OCI-LY1 (cell line): Measurements from ENCODE around the gene DMKN.

Source experiments
- H2AFZ ChIP-seq: fragments of 200-600 bp; sonication (generic), shearing (Covaris generic); 2 replicates; pipeline ENCODE4 v1.6.0; 2014; ENCODE audit warnings: antibody characterized with exemption, mild to moderate bottlenecking, low read length
- H3F3A ChIP-seq: fragments of 200-600 bp; sonication (generic), shearing (Covaris generic); 2 replicates; pipeline ENCODE4 v1.6.0; 2014; ENCODE audit warnings: mild to moderate bottlenecking, antibody characterized with exemption, low read length, moderate library complexity; ENCODE audit not compliant: insufficient read depth
- H3K27ac ChIP-seq: fragments of 200-600 bp; sonication (generic); 2 replicates; pipeline ENCODE4 v1.5.1; 2014; ENCODE audit warnings: low read length, mixed run types, mild to moderate bottlenecking, low read depth; ENCODE audit not compliant: poor library complexity, severe bottlenecking
- H3K27me3 ChIP-seq: fragments of 200-600 bp; sonication (generic); 2 replicates; pipeline ENCODE4 v1.6.0; 2014; ENCODE audit warnings: antibody characterized with exemption, mild to moderate bottlenecking, low read length, moderate library complexity; ENCODE audit not compliant: insufficient read depth
- H3K36me3 ChIP-seq: fragments of 200-600 bp; sonication (generic); 2 replicates; pipeline ENCODE4 v1.6.1; 2014; ENCODE audit warnings: mild to moderate bottlenecking, antibody characterized with exemption, low read length, moderate library complexity, mixed read lengths; ENCODE audit not compliant: insufficient read depth
- H3K4me1 ChIP-seq: fragments of 200-600 bp; sonication (generic); 2 replicates; pipeline ENCODE4 v1.5.1; 2014; ENCODE audit warnings: mild to moderate bottlenecking, low read length, moderate library complexity; ENCODE audit not compliant: insufficient read depth, severe bottlenecking
- H3K4me2 ChIP-seq: fragments of 200-600 bp; sonication (generic), shearing (Covaris generic); 2 replicates; pipeline ENCODE4 v1.6.1; 2014; ENCODE audit warnings: low read length
- H3K4me3 ChIP-seq: fragments of 200-600 bp; sonication (generic); 2 replicates; pipeline ENCODE4 v1.5.1; 2014; ENCODE audit warnings: low read length, low read depth, mild to moderate bottlenecking, mixed read lengths; ENCODE audit not compliant: poor library complexity, severe bottlenecking
- H3K79me2 ChIP-seq: fragments of 200-600 bp; shearing (Covaris generic); 2 replicates; pipeline ENCODE4 v1.6.1; 2016; ENCODE audit warnings: mixed run types, low read length, mixed read lengths; ENCODE audit not compliant: insufficient read depth
- H3K9ac ChIP-seq: fragments of 200-600 bp; sonication (generic), shearing (Covaris generic); 2 replicates; pipeline ENCODE4 v1.6.1; 2014; ENCODE audit warnings: mild to moderate bottlenecking, low read length, mixed read lengths
- H3K9me2 ChIP-seq: fragments of 200-600 bp; sonication (generic), shearing (Covaris generic); 2 replicates; pipeline ENCODE4 v1.6.1; 2014; ENCODE audit warnings: low read depth, mild to moderate bottlenecking, low read length, mixed read lengths
- H3K9me3 ChIP-seq: fragments of 200-600 bp; shearing (Covaris generic); 2 replicates; pipeline ENCODE4 v1.6.1; 2014; ENCODE audit warnings: low read length, mixed read lengths
- H4K20me1 ChIP-seq: fragments of 200-600 bp; sonication (generic), shearing (Covaris generic); 2 replicates; pipeline ENCODE4 v1.6.0; 2016; ENCODE audit warnings: mild to moderate bottlenecking, low read length; ENCODE audit not compliant: insufficient read depth
- CTCF ChIP-seq: fragments of 200-600 bp; sonication (generic), shearing (Covaris generic); IDR thresholded peaks from 2 replicates; pipeline ENCODE4 v1.5.1; 2017; ENCODE audit warnings: mild to moderate bottlenecking, antibody characterized with exemption, low read length, moderate library complexity, mixed read lengths
- EZH2 ChIP-seq: fragments of 200-600 bp; sonication (generic), shearing (Covaris generic); IDR thresholded peaks from 2 replicates; pipeline ENCODE4 v1.8.0; 2017; ENCODE audit warnings: borderline replicate concordance, mixed run types, mild to moderate bottlenecking, antibody characterized with exemption, low read length, moderate library complexity, mixed read lengths

The DMKN gene

GRCh38 chr19:35514282-35514809 lies 897 bp upstream of the DMKN start:
- H3K9ac ChIP-seq = no peak overlapping the region
- no peaks in the 10 kb centered on the region for H3K36me3 ChIP-seq
- no peaks in the 10 kb centered on the region for H3F3A ChIP-seq
- TF ChIP-seq CTCF = no peak
- no peak for TF ChIP-seq EZH2
- no peak overlapping the region for H3K4me2 ChIP-seq
- H4K20me1 ChIP-seq = no peaks in the 10 kb centered on the region
- H2AFZ ChIP-seq = no peak overlapping the region
- no peak overlapping the region for H3K4me3 ChIP-seq
- H3K27me3 ChIP-seq = peaks cover 5% of the 10 kb centered on the region; the same call in 1 of the 2 replicates
- H3K79me2 ChIP-seq = no peaks in the 10 kb centered on the region
- no peak overlapping the region for H3K27ac ChIP-seq
- no peaks in the 10 kb centered on the region for H3K9me2 ChIP-seq
- no peaks in the 10 kb centered on the region for H3K9me3 ChIP-seq
- H3K4me1 ChIP-seq = no peaks in the 10 kb centered on the region

- no peaks in the 10 kb centered on the region for H3K9me2 ChIP-seq
- H3K79me2 ChIP-seq = no peaks in the 10 kb centered on the region
- H3K9ac ChIP-seq = no peak overlapping the region
- H3K9me3 ChIP-seq = no peaks in the 10 kb centered on the region
- H3F3A ChIP-seq = no peaks in the 10 kb centered on the region
- no peaks in the 10 kb centered on the region for H3K4me1 ChIP-seq
- peaks cover under 1% of the 10 kb centered on the region; the same call in 1 of the 2 replicates for H3K27me3 ChIP-seq
- H4K20me1 ChIP-seq = no peaks in the 10 kb centered on the region
- no peaks in the 10 kb centered on the region for H3K36me3 ChIP-seq
- no peak for TF ChIP-seq EZH2
- no peak for TF ChIP-seq CTCF
- no peak overlapping the region for H3K4me2 ChIP-seq
- H2AFZ ChIP-seq = no peak overlapping the region
- no peak overlapping the region for H3K4me3 ChIP-seq
- no peak overlapping the region for H3K27ac ChIP-seq
These were observed 420 bp downstream of the DMKN start for GRCh38 chr19:35512831-35513627.

- Histone ChIP-seq H3K9me3 (no peaks in the 10 kb centered on the region), H3K9me2 (no peaks in the 10 kb centered on the region), H3K4me3 (no peak overlapping the region), H4K20me1 (no peaks in the 10 kb centered on the region), H3K27me3 (peaks cover 3% of the 10 kb centered on the region; the same call in 1 of the 2 replicates), H3F3A (no peaks in the 10 kb centered on the region), H3K36me3 (no peaks in the 10 kb centered on the region), H2AFZ (no peak overlapping the region), H3K4me1 (no peaks in the 10 kb centered on the region), H3K4me2 (no peak overlapping the region), H3K79me2 (no peaks in the 10 kb centered on the region), H3K27ac (no peak overlapping the region), H3K9ac (no peak overlapping the region)
- TF ChIP-seq EZH2 (no peak), CTCF (no peak)
These were observed 2.1 kb downstream of the DMKN start for GRCh38 chr19:35511337-35511736.
